COLO668 (cell line): ENCODE measurements around the gene MCOLN1.
A peak's percentile ranks its signal among the peaks of the same experiment; 100 is the strongest.

Experiments used
- DNase-seq: peaks from one replicate; lab custom pipeline; 2025; ENCODE audit not compliant: unreplicated experiment; lab: John Stamatoyannopoulos, UW

MCOLN1 gene

GRCh38 chr19:7541828-7542443, 19.5 kb downstream of the MCOLN1 start:
- DNase-seq: no peak

DNA sequence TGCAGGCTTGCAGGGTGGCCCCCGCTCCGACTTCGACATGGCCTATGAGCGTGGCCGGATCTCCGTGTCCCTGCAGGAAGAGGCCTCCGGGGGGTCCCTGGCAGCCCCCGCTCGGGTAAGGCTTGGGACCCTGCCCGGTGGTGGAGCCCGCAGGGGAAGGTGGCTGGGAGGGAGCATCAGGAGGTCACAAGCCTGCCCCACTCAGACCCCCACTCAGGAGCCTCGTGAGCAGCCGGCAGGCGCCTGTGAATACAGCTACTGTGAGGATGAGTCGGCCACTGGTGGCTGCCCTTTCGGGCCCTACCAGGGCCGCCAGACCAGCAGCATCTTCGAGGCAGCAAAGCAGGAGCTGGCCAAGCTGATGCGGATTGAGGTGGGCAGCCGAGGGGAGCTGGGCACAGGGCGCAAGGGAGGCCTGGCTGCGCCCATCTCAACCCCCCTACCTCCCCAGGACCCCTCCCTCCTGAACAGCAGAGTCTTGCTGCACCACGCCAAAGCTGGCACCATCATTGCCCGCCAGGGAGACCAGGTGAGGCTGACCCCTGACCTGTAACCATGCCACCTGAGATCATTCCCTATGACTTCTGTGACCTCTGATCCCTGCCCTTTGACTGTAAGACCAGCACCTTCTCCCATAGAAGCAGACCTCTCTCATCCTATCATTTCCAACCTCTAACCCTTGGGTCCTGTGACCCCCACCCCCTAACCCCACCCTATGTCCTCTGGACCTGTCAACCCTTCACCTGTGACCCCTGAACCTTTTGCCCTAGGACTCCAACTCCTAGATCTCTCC, 20.3 kb downstream of the MCOLN1 start:
- DNase-seq: no peak

GRCh38 chr19:7544626-7545025, 22.2 kb downstream of the MCOLN1 start:
- no peak for DNase-seq

DNA sequence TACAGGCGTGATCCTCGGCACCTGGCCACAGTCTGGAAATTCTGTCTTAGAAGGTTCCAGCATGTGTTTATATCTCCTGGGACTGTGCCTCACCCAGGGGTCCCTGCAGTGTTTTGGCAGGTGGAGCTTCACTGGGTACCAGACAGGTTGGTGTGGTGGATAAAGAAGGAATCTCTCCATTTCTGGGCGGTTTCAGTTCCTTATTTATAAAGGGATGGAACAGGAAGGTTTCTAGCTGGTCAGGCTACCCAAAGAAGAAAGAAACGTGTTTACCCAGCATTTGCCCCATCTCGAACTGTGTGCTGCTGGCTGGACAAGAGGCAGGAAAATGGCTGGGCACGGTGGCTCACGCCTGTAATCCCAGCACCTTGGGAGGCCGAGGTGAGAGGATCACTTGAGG, 22.9 kb downstream of the MCOLN1 start:
- no peak for DNase-seq

DNA sequence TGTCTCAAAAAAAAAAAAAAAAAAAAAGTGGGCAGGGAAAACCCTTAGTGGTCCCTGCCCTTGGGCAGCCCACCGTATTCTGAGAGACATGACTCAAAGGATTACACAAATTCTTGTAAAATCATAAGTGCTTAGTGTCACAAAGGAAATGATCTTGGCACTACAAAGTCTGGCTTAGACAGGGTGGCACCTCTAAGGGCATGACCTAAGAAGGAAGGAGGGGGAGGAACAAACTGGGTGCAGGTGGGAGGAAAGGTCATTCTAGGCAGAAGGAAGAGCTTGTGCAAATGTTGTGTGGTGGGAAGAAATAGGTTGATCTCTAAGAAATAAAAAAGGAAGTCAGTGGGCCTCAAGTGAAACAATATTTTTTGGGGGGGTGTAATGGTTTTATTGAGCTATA, 23.5 kb downstream of the MCOLN1 start:
- no peak for DNase-seq

GRCh38 chr19:7547159-7547558, 24.7 kb downstream of the MCOLN1 start:
- DNase-seq: no peak

- DNase-seq: no peak
Observed at GRCh38 chr19:7549429-7550148, 27.2 kb downstream of the MCOLN1 start.

- DNase-seq: no peak
Observed at GRCh38 chr19:7550169-7550770, 27.8 kb downstream of the MCOLN1 start.

DNA sequence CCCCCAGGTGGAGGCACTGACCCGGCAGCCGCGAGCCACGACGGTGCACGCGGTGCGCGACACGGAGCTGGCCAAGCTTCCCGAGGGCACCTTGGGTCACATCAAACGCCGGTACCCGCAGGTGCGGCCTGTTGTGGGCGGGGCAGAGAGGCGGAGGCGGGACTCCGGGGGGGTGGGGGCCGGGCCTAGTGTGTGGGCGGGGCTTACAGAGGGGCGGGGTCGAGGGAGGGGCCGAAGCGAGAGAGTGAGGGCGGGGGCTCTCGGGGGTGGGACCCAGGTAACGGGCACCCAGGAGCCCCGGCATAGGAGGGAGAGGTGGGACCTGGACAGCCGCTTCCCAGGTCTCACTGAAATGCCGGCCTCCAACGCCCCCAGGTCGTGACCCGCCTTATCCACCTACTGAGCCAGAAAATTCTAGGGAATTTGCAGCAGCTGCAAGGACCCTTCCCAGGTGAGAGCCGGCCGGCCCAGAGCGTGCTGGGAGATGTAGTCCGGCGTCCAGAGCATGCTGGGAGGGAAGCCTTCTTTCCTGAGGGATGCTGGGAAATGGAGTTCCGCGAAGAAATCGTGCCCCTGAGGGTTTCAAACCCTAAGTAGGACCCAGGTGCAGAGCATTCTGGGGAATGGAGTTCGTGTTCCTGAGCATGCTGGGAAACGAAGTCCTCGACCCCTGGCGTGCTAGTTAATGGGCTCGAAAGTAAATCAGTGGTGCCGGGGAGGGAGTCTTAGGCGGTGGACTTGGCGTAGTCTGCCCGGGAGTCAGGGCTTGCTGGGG, 28.8 kb downstream of the MCOLN1 start:
- peak; percentile 26 for DNase-seq

DNA sequence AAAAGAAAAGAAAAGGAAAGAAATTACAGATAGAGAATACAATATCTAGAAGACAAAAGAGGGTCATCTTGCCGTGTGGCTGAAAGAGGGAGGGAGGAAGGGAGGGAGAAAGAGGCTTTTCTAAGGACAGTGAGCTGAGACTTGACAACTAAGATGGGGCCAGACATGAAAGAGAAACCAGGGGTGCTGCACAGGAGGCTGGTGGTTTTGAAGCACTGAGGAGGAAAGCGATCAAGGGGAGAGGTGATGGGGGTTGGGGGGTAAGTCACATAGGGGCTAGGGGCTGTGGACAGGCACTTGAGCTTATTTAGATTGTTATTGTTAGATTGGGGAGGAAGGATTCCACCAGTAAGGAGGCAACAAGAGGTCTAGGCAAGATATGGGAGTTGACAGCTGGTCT, 30.4 kb downstream of the MCOLN1 start:
- DNase-seq: no peak

DNA sequence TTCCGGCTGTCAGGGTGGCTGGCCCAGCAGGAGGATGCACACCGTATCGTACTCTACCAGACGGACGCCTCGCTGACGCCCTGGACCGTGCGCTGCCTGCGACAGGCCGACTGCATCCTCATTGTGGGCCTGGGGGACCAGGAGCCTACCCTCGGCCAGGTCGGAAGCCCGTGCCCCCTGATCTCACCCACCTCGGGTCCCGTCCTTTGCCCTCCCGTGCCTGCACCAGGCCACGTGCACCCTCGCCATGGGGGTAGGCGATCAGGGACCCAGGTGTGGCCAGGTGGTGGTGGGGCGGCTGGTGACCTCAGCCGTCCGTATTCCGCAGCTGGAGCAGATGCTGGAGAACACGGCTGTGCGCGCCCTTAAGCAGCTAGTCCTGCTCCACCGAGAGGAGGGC, 32.1 kb downstream of the MCOLN1 start:
- no peak for DNase-seq

GRCh38 chr19:7554990-7555864, 32.8 kb downstream of the MCOLN1 start:
- DNase-seq: no peak

DNA sequence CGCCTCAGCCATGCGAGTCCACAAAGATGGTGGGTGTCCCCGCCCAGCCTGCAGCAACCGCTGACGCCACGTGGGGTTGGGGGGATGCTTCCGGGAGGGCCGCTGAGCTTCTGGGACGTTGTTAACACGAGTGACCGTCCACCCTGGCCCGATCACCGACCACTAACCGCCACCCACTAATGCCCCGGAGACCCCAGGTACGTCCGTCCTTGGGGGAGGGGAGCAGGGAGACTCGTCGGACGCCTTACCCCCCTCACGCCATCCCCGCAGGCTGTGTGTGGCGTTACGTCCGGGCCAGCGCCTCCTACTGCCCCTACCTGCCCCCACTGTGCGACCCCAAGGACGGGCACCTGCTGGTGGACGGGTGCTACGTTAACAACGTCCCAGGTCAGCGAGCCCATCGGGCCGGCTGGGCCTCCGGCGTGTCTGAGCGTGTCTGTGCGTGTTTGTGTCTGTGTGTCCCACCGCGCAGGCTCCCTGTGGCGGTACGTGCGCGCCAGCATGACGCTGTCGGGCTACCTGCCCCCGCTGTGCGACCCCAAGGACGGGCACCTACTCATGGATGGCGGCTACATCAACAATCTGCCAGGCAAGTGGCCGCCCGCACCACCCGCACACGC, 34.4 kb downstream of the MCOLN1 start:
- DNase-seq: no peak

GRCh38 chr19:7558667-7559066, 36.2 kb downstream of the MCOLN1 start:
- DNase-seq: no peak

GRCh38 chr19:7559102-7559501, 36.7 kb downstream of the MCOLN1 start:
- DNase-seq: no peak

GRCh38 chr19:7560255-7560654, 37.8 kb downstream of the MCOLN1 start:
- DNase-seq: no peak

DNA sequence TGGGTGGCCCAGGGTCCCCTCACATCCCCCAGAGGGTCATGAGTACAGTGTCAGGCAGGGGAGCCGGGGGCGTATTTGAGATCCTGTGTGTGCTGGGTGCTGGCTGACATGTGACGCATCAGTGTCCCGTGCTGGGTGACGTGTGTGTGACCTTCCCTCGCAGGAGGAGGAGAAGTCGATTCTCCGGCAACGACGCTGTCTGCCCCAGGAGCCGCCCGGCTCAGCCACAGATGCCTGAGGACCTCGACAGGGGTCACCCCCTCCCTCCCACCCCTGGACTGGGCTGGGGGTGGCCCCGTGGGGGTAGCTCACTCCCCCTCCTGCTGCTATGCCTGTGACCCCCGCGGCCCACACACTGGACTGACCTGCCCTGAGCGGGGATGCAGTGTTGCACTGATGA, 38.9 kb downstream of the MCOLN1 start:
- no peak for DNase-seq

GRCh38 chr19:7562646-7563393, 40.4 kb downstream of the MCOLN1 start:
- no peak for DNase-seq

DNA sequence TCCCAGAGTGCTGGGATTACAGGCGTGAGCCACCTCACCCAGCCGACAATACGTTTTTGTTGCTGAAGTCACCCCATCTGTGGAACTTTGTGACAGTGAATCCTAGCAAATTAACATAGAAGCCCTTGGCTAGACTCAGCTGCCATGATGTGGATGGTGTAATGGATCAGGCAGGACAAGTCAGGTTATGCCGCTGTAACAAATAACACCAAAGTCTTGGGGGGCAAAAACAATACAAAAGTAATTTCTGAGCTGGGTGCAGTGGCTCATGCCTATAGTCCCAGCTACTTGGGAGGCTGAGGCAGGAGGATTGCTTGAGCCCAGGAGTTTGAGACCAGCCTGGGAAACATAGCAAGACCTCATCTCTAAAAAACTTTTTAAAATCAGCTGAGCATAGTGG, 42.4 kb downstream of the MCOLN1 start:
- DNase-seq: no peak
